Neuronal stem cell (in vitro differentiated cells): Measurements from ENCODE around the gene TSEN15.
A peak's percentile ranks its signal among the peaks of the same experiment; 100 is the strongest.

ENCODE experiments used
- DNase-seq: peaks from one replicate; pipeline ENCODE4 v3.0.0-alpha.2; 2013; ENCODE audit warnings: low spot score
- H2AFZ ChIP-seq: one replicate; pipeline ENCODE4 v1.6.1; 2013; ENCODE audit warnings: mild to moderate bottlenecking, low read length, inconsistent platforms
- H2AK5ac ChIP-seq: 2 replicates; pipeline ENCODE4 v1.6.1; 2013; ENCODE audit warnings: low read depth, mild to moderate bottlenecking, inconsistent platforms, low read length, moderate library complexity, mixed read lengths
- H2BK120ac ChIP-seq: 2 replicates; pipeline ENCODE4 v1.6.1; 2013; ENCODE audit warnings: low read depth, mild to moderate bottlenecking, inconsistent platforms, low read length, moderate library complexity, mixed read lengths
- H2BK12ac ChIP-seq: one replicate; pipeline ENCODE4 v1.6.1; 2013; ENCODE audit warnings: low read length, inconsistent platforms
- H2BK15ac ChIP-seq: 2 replicates; pipeline ENCODE4 v1.6.1; 2013; ENCODE audit warnings: mild to moderate bottlenecking, low read length, inconsistent platforms, mixed read lengths
- H2BK5ac ChIP-seq: one replicate; pipeline ENCODE4 v1.6.1; 2013; ENCODE audit warnings: inconsistent platforms, mild to moderate bottlenecking, low read length, moderate library complexity
- H3K14ac ChIP-seq: one replicate; pipeline ENCODE4 v1.6.1; 2013; ENCODE audit warnings: low read length, inconsistent platforms
- H3K18ac ChIP-seq: 2 replicates; pipeline ENCODE4 v1.6.1; 2013; ENCODE audit warnings: low read length, inconsistent platforms
- H3K23ac ChIP-seq: 2 replicates; pipeline ENCODE4 v1.6.1; 2013; ENCODE audit warnings: low read depth, mild to moderate bottlenecking, mixed read lengths, low read length, inconsistent platforms; ENCODE audit not compliant: poor library complexity
- H3K27ac ChIP-seq: replicated peaks from 3 replicates; pipeline ENCODE4 v1.5.1; 2013; ENCODE audit warnings: low read length, inconsistent platforms
- H3K27me3 ChIP-seq, 3 experiments: 2 replicates each; pipeline ENCODE4 v1.6.1; 2013; ENCODE audit warnings: low read length in 3 of 3, mild to moderate bottlenecking in 2 of 3, inconsistent platforms in 1 of 3, low read depth in 1 of 3, mixed read lengths in 1 of 3, moderate library complexity in 1 of 3; ENCODE audit not compliant: control insufficient read depth in 3 of 3, insufficient read depth in 3 of 3
- H3K36me3 ChIP-seq, 2 donors: replicated peaks in 1 of 2; 2 replicates each; pipeline ENCODE4 v1.6.1; 2013; ENCODE audit warnings: low read length in 2 of 2; ENCODE audit not compliant: control insufficient read depth in 2 of 2, insufficient read depth in 2 of 2
- H3K4ac ChIP-seq: 2 replicates; pipeline ENCODE4 v1.6.1; 2013; ENCODE audit warnings: inconsistent platforms, mild to moderate bottlenecking, low read length, moderate library complexity
- H3K4me1 ChIP-seq, 2 donors: 1 replicate in 1 of 2; 2 replicates in 1 of 2; pipeline ENCODE4 v1.6.1; 2013; ENCODE audit warnings: low read length in 2 of 2, low read depth in 1 of 2; ENCODE audit not compliant: control insufficient read depth in 2 of 2, insufficient read depth in 1 of 2
- H3K4me2 ChIP-seq: one replicate; pipeline ENCODE4 v1.6.1; 2013; ENCODE audit warnings: mild to moderate bottlenecking, low read length, inconsistent platforms; ENCODE audit not compliant: insufficient read depth, poor library complexity, severe bottlenecking
- H3K4me3 ChIP-seq, 2 donors: 2 replicates each; pipeline ENCODE4 v1.5.1; 2013; ENCODE audit warnings: low read length in 2 of 2, mild to moderate bottlenecking in 2 of 2, inconsistent platforms in 1 of 2, moderate library complexity in 1 of 2
- H3K79me1 ChIP-seq: one replicate; pipeline ENCODE4 v1.6.1; 2013; ENCODE audit warnings: low read depth, mild to moderate bottlenecking, inconsistent platforms, low read length, moderate library complexity
- H3K9ac ChIP-seq: one replicate; pipeline ENCODE4 v1.6.1; 2013; ENCODE audit warnings: mild to moderate bottlenecking, low read depth, low read length, inconsistent platforms; ENCODE audit not compliant: poor library complexity
- H3K9me3 ChIP-seq, 2 donors: replicated peaks in 1 of 2; 2 replicates each; pipeline versions ENCODE3 to v1.6.1; 2013; ENCODE audit warnings: low read length in 2 of 2, mild to moderate bottlenecking in 2 of 2, inconsistent platforms in 1 of 2, low read depth in 1 of 2, mixed read lengths in 1 of 2, moderate library complexity in 1 of 2; ENCODE audit not compliant: control insufficient read depth in 2 of 2, insufficient read depth in 1 of 2
- H4K8ac ChIP-seq: one replicate; pipeline ENCODE4 v1.6.1; 2013; ENCODE audit warnings: low read depth, mild to moderate bottlenecking, inconsistent platforms, low read length, moderate library complexity
- H4K91ac ChIP-seq: one replicate; pipeline ENCODE4 v1.6.1; 2013; ENCODE audit warnings: low read length, low read depth, mild to moderate bottlenecking, inconsistent platforms; ENCODE audit not compliant: poor library complexity
- WGBS, 2 donors: extraction: QIAGEN DNeasy Blood & Tissue Kit; methylation state at CpG; one replicate each; pipeline ENCODE4 v1.1.7; 2013; ENCODE audit warnings: missing lambda C conversion rate in 2 of 2, mixed read lengths in 1 of 2; ENCODE audit not compliant: insufficient read length in 2 of 2, insufficient replicate concordance in 1 of 2; ENCODE audit errors: extremely low coverage in 2 of 2; 5-methylcytosine and 5-hydroxymethylcytosine counted together

The TSEN15 gene

DNA sequence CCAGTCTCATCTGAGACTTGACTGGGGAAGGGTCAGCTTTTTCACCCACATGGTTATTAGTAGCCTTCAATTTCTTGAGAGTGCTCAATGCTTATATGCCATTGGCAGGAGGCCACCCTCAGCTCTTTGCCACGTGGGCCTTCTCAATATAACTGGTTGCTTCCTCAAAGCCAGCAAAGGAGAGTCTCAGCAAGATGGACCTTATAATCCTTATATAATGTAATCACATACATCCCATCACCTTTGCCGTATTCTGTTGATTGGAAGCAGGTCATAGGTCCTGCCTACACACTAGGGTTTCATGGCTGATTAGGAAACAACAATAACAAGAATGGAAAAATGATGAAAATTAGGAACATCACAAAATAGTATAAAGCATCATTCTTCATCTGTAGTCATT lies 22.9 kb downstream of the TSEN15 start:
- H2AFZ ChIP-seq, result no peak overlapping the region
- no peak for DNase-seq
- H3K9me3 ChIP-seq, result peaks cover 2 to 11% of the 10 kb centered on the region in 2 donors
- no peak overlapping the region for H4K91ac ChIP-seq
- no peak overlapping the region for H2AK5ac ChIP-seq
- peak overlapping the region; percentile 38 for H2BK15ac ChIP-seq
- no peak overlapping the region for H3K27ac ChIP-seq
- no peak overlapping the region for H3K9ac ChIP-seq
- no peak overlapping the region for H3K4me3 ChIP-seq
- WGBS, 2 donors, result no CpG with 5 or more reads among the region's 2 CpGs
- H3K4ac ChIP-seq, result no peak overlapping the region
- H2BK12ac ChIP-seq, result no peak overlapping the region
- H3K14ac ChIP-seq, result no peak overlapping the region
- H3K36me3 ChIP-seq, result peaks cover 0 to 40% of the 10 kb centered on the region in 2 donors
- no peak overlapping the region for H3K18ac ChIP-seq
- H2BK5ac ChIP-seq, result no peak overlapping the region
- H4K8ac ChIP-seq, result no peak overlapping the region
- H3K4me2 ChIP-seq, result no peak overlapping the region
- no peak overlapping the region for H3K23ac ChIP-seq
- H2BK120ac ChIP-seq, result no peak overlapping the region
- H3K79me1 ChIP-seq, result no peaks in the 10 kb centered on the region
- peaks cover 0 to 2% of the 10 kb centered on the region in 2 donors for H3K4me1 ChIP-seq
- no peaks in the 10 kb centered on the region for H3K27me3 ChIP-seq

DNA sequence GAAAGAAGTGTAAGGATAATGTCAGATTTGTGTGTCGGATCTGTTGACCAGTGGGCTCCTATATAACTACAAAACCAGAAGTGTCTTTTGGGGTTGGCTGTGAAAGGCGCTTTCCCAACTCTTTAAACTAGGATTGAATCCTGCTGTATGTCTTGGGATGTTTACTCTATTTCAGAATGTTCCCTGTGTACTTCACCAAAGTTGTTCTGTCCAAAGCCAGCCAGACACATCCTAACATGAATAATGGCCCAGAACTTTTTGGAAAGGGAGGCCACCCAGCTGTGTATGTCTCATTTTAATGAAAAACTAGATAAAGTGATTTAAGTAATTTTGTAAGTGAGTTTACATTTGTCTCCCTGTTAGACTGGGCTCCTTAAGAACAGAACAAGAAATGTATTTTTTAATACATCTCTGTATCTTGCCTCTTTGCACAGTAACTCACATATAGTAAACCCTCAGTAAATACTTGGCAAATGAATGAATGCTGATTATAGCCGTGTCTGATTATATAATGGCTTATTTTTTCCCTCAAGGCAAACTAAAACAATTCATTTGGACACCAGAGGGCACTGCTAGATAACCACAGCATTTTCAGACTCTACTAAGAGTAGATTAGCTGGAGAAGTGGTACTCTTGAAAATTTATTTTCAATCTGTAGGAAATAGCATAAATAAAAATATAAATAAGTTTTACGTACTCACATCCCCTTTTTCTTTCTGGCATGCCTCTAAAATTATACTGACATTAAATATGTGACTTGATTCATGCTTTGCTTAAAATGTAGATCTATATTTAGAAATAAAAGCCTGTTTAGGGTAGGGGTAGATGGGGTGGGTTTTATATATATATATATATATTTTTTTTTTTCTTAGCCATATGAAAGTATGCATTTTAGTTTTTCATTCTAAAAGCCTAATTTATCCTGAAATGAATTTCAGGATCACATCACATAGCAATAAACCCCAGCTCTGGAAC lies 23.8 kb downstream of the TSEN15 start:
- H3K4me3 ChIP-seq, result no peak overlapping the region
- no peak overlapping the region for H2BK12ac ChIP-seq
- no peak overlapping the region for H2AFZ ChIP-seq
- DNase-seq, result no peak
- no peak overlapping the region for H2BK5ac ChIP-seq
- no peak overlapping the region for H3K14ac ChIP-seq
- H3K9me3 ChIP-seq, result peaks cover 2 to 11% of the 10 kb centered on the region in 2 donors
- H2BK15ac ChIP-seq, result no peak overlapping the region
- H3K9ac ChIP-seq, result no peak overlapping the region
- H2AK5ac ChIP-seq, result no peak overlapping the region
- no peaks in the 10 kb centered on the region for H3K79me1 ChIP-seq
- H4K8ac ChIP-seq, result no peak overlapping the region
- no peak overlapping the region for H4K91ac ChIP-seq
- no peaks in the 10 kb centered on the region for H3K27me3 ChIP-seq
- no peak overlapping the region for H3K23ac ChIP-seq
- no peak overlapping the region for H3K27ac ChIP-seq
- no peak overlapping the region for H3K18ac ChIP-seq
- H2BK120ac ChIP-seq, result no peak overlapping the region
- H3K4me2 ChIP-seq, result no peak overlapping the region
- peaks cover 0 to 32% of the 10 kb centered on the region in 2 donors for H3K36me3 ChIP-seq
- no peak overlapping the region for H3K4ac ChIP-seq
- no peaks in the 10 kb centered on the region for H3K4me1 ChIP-seq
- WGBS, 2 donors, result no CpG with 5 or more reads among the region's 4 CpGs

DNA sequence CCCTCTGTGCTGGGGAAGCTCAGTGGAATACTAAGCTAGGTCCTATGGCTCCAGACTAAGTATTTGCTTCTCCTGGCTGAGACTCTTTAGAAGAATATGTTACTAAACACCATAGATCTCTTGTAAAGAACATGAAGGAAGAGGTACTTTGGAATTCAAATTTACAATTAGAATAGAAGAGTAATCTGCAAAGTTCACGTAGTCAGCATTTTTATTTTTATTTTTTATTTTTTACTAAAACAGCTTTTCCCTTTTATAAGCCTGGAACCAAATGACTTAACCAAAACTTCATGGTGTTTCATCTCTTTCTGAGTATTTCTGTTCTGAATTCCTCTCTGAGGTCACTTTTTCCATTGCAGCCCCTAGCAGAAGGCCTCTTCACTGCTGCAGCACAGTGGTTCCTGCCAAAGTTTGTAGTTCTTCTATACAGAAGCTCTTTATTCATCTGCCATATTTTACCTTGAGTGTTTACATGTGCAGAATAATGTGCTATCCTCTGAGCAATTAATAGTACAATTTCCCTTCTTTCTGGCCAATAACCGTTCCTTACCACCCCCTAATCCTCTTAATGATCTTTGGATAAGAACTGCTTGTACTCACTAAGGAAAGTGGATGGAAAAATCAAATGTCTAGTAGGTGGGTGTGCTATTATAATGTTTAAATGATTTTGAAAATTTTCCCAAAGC lies 27.2 kb downstream of the TSEN15 start:
- no peak overlapping the region for H2BK15ac ChIP-seq
- WGBS, 2 donors, result no CpG with 5 or more reads among the region's 2 CpGs

DNA sequence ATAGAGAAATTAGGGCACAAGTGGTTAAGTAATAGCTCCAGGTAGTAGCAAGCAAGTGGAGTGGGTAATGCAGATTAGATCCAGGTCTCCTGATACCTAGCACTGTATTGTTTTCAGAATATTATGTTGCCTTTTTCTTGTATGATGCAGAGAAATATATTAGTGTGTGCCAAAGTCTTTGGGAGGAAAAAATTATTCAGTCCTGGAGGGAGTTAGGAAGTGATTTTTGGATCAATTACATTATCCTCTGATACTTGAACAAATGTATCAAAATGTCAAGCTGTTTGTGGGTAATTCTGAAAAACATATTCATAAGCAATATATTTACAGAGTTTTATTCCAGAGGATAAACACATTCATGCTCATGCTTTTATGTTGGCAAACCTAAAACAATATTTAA lies 28.8 kb downstream of the TSEN15 start:
- peaks cover 0 to 3% of the 10 kb centered on the region in 2 donors for H3K4me1 ChIP-seq
- H3K9ac ChIP-seq, result no peak overlapping the region
- H2AFZ ChIP-seq, result no peak overlapping the region
- peaks cover 2 to 11% of the 10 kb centered on the region in 2 donors for H3K9me3 ChIP-seq
- no peaks in the 10 kb centered on the region for H3K36me3 ChIP-seq
- H3K79me1 ChIP-seq, result no peaks in the 10 kb centered on the region
- no peak overlapping the region for H3K27ac ChIP-seq
- H2BK120ac ChIP-seq, result no peak overlapping the region
- H3K4me2 ChIP-seq, result no peak overlapping the region
- H2BK15ac ChIP-seq, result no peak overlapping the region
- no peak overlapping the region for H3K4ac ChIP-seq
- no peak overlapping the region for H2AK5ac ChIP-seq
- no peak overlapping the region for H4K8ac ChIP-seq
- H3K27me3 ChIP-seq, result no peaks in the 10 kb centered on the region
- no peak overlapping the region for H3K4me3 ChIP-seq
- H3K18ac ChIP-seq, result no peak overlapping the region
- no peak for DNase-seq
- no peak overlapping the region for H3K14ac ChIP-seq
- no peak overlapping the region for H4K91ac ChIP-seq
- H2BK5ac ChIP-seq, result no peak overlapping the region
- no peak overlapping the region for H3K23ac ChIP-seq
- no peak overlapping the region for H2BK12ac ChIP-seq

More for the DNA sequence above, 27.2 kb downstream of the TSEN15 start:
- H4K8ac ChIP-seq, result no peak overlapping the region
- peaks cover 0 to 3% of the 10 kb centered on the region in 2 donors for H3K4me1 ChIP-seq
- H2BK120ac ChIP-seq, result no peak overlapping the region
- H2AK5ac ChIP-seq, result no peak overlapping the region
- no peaks in the 10 kb centered on the region for H3K27me3 ChIP-seq
- H3K79me1 ChIP-seq, result no peaks in the 10 kb centered on the region
- no peak overlapping the region for H3K4me3 ChIP-seq
- H3K4ac ChIP-seq, result no peak overlapping the region
- no peak overlapping the region for H2BK5ac ChIP-seq
- no peak overlapping the region for H4K91ac ChIP-seq
- no peak for DNase-seq
- no peak overlapping the region for H3K4me2 ChIP-seq
- H3K27ac ChIP-seq, result no peak overlapping the region
- peaks cover 2 to 11% of the 10 kb centered on the region in 2 donors for H3K9me3 ChIP-seq
- H3K36me3 ChIP-seq, result peaks cover 0 to 1% of the 10 kb centered on the region in 2 donors
- H3K18ac ChIP-seq, result no peak overlapping the region
- no peak overlapping the region for H2AFZ ChIP-seq
- H2BK12ac ChIP-seq, result no peak overlapping the region
- H3K23ac ChIP-seq, result no peak overlapping the region
- no peak overlapping the region for H3K9ac ChIP-seq
- H3K14ac ChIP-seq, result no peak overlapping the region
